Measurements from ENCODE around the gene LMX1B. TPM values are rescaled to one million over a fixed set of nuclear protein-coding genes. Genes with fewer than 3 reads are reported as not detected.

The LMX1B gene
- polyA plus RNA-seq, 1 experiment = not detected

- Histone ChIP-seq H3K27ac (ENCODE audit: low read depth, low read length) (no peak overlapping the region), H3K4me3 (ENCODE audit: low read depth, low read length) (no peak overlapping the region), H3K9me3 (ENCODE audit: control insufficient read depth, insufficient read depth, low read length) (no peaks in the 10 kb centered on the region; the same call in 1 of the 2 replicates), H3K27me3 (ENCODE audit: control insufficient read depth, insufficient read depth, low read length) (peaks cover 51% of the 10 kb centered on the region)
- DNase-seq (ENCODE audit: low read depth, low spot score) = no peak
- TF ChIP-seq CTCF (IDR thresholded peaks at IDR 0.05; ENCODE audit: low read depth, low read length) = no peak
- CTCF ChIA-PET = interaction anchor here (0.6 to 0.7 kb wide), 2 partner anchors 94 to 263 kb away, joined by 5 to 8 read pairs; no protein-coding TSS in a partner anchor
- POLR2A ChIA-PET = interaction anchor here (0.7 kb wide), 1 partner anchor 52 kb away, joined by 4 read pairs; no protein-coding TSS in a partner anchor
Measured at GRCh38 chr9:126584611-126585010, 29.1 kb upstream of the LMX1B start.

- DNase-seq (ENCODE audit: low read depth, low spot score) = no peak
- H3K4me3 ChIP-seq (ENCODE audit: low read depth, low read length) = no peak overlapping the region
- peaks cover 51% of the 10 kb centered on the region for H3K27me3 ChIP-seq (ENCODE audit: control insufficient read depth, insufficient read depth, low read length)
- TF ChIP-seq CTCF (IDR thresholded peaks at IDR 0.05; ENCODE audit: low read depth, low read length) = no peak
- POLR2A ChIA-PET = no interaction called here
- H3K27ac ChIP-seq (ENCODE audit: low read depth, low read length) = no peak overlapping the region
- no peaks in the 10 kb centered on the region; the same call in 1 of the 2 replicates for H3K9me3 ChIP-seq (ENCODE audit: control insufficient read depth, insufficient read depth, low read length)
- CTCF ChIA-PET = no interaction called here
Measured at GRCh38 chr9:126586236-126586635, 27.5 kb upstream of the LMX1B start.

GRCh38 chr9:126587187-126588185 is 26.2 kb upstream of the LMX1B start:
- TF ChIP-seq CTCF (IDR thresholded peaks at IDR 0.05; ENCODE audit: low read depth, low read length) = no peak
- no peak overlapping the region for H3K27ac ChIP-seq (ENCODE audit: low read depth, low read length)
- H3K4me3 ChIP-seq (ENCODE audit: low read depth, low read length) = no peak overlapping the region
- H3K9me3 ChIP-seq (ENCODE audit: control insufficient read depth, insufficient read depth, low read length) = no peaks in the 10 kb centered on the region; the same call in 1 of the 2 replicates
- ChIA-PET POLR2A (no interaction called here), CTCF (no interaction called here)
- H3K27me3 ChIP-seq (ENCODE audit: control insufficient read depth, insufficient read depth, low read length) = peaks cover 39% of the 10 kb centered on the region
- no peak for DNase-seq (ENCODE audit: low read depth, low spot score)

GRCh38 chr9:126588491-126589168 is 25.1 kb upstream of the LMX1B start:
- no peak overlapping the region for H3K4me3 ChIP-seq (ENCODE audit: low read depth, low read length)
- H3K9me3 ChIP-seq (ENCODE audit: control insufficient read depth, insufficient read depth, low read length) = no peaks in the 10 kb centered on the region; the same call in 1 of the 2 replicates
- ChIA-PET CTCF (interaction anchor here (1.0 kb wide), 1 partner anchor 31 kb away, joined by 3 read pairs; no protein-coding TSS in a partner anchor), POLR2A (no interaction called here)
- no peak for TF ChIP-seq CTCF (IDR thresholded peaks at IDR 0.05; ENCODE audit: low read depth, low read length)
- peaks cover 28% of the 10 kb centered on the region for H3K27me3 ChIP-seq (ENCODE audit: control insufficient read depth, insufficient read depth, low read length)
- no peak overlapping the region for H3K27ac ChIP-seq (ENCODE audit: low read depth, low read length)
- no peak for DNase-seq (ENCODE audit: low read depth, low spot score)
